H7 (cell line): ENCODE results near the gene SPATA19. TPM values are rescaled to one million over a fixed set of nuclear protein-coding genes. Genes with fewer than 3 reads are reported as not detected.

Experiments used
- DNase-seq: peaks from one replicate; pipeline ENCODE4 v3.0.0; 2012
- H3K27me3 ChIP-seq: 2 replicates; pipeline ENCODE4 v1.6.0; 2011; ENCODE audit warnings: mild to moderate bottlenecking, low read length; ENCODE audit not compliant: control insufficient read depth, insufficient read depth
- H3K36me3 ChIP-seq: replicated peaks from 2 replicates; pipeline ENCODE4 v1.5.1; 2011; ENCODE audit warnings: low read length; ENCODE audit not compliant: control insufficient read depth, insufficient read depth
- H3K4me3 ChIP-seq: 2 replicates; pipeline ENCODE4 v1.5.1; 2011; ENCODE audit warnings: low read depth, mild to moderate bottlenecking, control low read depth, low read length, moderate library complexity; ENCODE audit not compliant: insufficient read depth
- total RNA-seq: library from RNA; depleted of rRNA; stranded (reverse); fragments of >200 nt; shearing (Covaris generic); gene quantifications from 2 replicates; pipeline ENCODE4 v1.2.3, GENCODE V29; 2014

SPATA19 gene
- total RNA-seq, 1 experiment from 2014 or later = not detected

DNA sequence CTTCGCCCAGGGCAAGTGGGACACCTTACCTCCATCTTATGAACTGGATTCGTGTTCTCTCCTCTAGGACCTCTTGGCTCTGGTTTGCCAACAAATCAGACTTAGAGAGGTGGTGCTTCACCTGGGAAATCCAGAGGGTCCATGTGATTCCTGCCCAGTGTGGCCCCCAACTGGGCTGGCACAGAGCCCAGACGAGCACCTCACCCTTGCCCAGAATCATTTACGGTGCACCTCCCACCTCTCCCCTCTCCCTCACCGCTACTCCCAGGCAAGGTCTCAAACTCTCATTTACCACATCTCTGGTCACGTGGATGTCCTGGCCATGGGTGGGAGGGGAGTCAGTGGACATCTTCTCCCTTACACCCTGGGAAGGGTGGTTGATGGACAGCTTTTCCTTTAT is 1.1 kb downstream of the SPATA19 start:
- H3K36me3 ChIP-seq = no peaks in the 10 kb centered on the region
- DNase-seq = peak; percentile 4

DNA sequence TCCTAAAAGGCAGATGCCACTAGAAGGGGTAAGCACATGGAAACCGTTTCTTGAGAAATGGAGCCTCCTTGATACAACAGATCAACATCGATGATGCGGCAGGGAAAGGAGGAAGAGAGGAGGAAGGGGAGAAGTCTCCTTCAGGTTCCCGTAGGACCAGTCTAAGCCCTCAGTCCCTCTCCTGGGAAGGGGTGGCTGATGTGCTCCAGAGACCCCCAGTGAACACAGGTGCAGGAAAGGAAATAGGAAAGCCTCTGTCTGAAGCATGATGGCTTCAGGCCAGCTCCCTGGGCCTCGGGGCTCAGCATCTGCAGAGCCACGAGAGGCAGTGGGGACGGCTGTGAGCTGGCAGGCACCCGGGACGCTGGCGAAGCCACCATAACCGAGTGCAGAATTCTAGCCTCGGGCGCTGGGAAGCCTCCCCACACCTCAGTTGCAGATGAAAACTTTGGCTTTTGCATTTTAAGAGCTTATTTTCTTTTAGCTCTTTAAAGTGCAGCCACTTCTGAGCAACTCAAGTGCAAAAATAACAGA is 1.8 kb downstream of the SPATA19 start:
- Histone ChIP-seq H3K4me3 (no peak overlapping the region), H3K27me3 (no peaks in the 10 kb centered on the region), H3K36me3 (no peaks in the 10 kb centered on the region)
- DNase-seq = peak; percentile 9

More for the DNA sequence above, 1.1 kb downstream of the SPATA19 start:
- Histone ChIP-seq H3K27me3 (no peaks in the 10 kb centered on the region), H3K4me3 (no peak overlapping the region)

DNA sequence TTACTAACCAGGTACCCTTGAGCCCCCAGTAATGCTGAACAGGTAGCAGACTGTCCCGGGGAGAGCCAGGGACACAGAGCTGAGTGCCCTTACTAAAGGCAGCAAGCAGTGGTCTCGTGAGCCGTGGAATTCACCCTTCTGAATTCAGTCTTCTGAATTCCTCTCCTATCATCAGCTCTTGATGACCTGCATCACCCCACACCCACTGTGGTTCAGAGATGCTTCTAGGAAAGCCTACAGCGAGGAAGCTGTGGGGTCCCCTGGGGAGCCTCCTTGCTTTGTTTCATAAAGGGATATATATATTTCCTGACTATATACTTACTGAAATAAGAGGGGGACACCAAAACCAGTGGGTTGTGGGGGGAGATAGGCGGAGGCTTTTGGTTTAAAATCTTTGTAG is 2.6 kb downstream of the SPATA19 start:
- peak; percentile 8 for DNase-seq
- H3K4me3 ChIP-seq = no peak overlapping the region
- no peaks in the 10 kb centered on the region for H3K36me3 ChIP-seq
- H3K27me3 ChIP-seq = no peaks in the 10 kb centered on the region

DNA sequence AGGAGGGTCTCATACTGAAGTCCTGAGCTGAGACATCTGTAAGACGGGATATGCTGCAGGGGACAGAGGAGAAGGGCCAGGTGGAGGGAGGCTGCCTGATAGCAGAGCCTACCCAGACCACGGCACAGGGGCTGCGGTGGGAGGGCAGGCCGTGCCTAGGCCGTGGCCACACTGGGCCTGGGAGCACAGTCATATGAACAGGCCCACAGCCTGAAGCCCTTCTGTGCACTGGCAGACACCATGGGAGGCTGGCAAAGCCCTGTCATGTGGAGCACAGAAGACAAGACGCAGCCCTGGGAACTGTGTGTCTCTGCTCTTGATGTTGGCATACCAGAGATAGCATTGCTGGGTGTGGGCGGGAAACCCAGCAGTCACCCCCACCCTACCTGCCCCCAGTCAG is 3.3 kb downstream of the SPATA19 start:
- Histone ChIP-seq H3K36me3 (no peaks in the 10 kb centered on the region), H3K27me3 (no peaks in the 10 kb centered on the region), H3K4me3 (no peak overlapping the region)
- DNase-seq = peak; percentile 25

DNA sequence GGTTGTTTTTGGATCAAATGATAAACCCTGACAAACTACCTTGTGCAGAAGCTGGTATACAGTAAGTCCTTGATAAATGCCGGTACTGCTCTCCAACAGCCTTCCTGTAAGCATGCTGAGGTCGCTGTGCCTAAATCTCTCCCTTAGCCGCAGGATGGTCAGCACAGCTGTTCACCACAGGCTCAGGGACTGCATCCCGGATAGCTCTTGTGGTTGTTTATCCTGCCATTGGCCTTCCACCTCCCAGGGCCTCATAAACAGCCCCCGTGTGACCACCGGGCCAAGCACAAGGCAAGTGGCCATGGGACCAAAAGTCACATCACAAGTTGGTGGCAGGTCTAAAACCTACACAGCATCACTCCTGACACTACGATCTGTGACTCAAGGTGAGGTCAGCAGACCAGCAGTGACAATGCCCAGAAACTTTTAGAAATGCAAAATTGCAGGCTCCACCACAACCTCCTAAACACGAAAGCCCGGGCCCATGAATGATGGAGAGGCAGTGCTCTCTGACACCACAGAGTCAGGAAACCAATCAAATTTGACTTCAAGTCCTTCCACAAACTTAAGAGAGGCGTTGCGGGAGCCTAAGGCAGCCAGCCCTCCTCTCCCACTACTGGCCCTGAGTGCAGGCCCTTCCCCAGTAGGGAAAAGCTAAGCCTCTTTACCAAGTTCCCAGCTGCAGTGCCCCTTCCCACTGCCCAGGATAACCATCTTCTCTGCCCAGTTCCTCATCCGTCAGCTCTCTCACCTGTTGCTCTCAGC is 3.9 kb downstream of the SPATA19 start:
- peak; percentile 19 for DNase-seq
- Histone ChIP-seq H3K4me3 (no peak overlapping the region), H3K36me3 (no peaks in the 10 kb centered on the region), H3K27me3 (no peaks in the 10 kb centered on the region)

DNA sequence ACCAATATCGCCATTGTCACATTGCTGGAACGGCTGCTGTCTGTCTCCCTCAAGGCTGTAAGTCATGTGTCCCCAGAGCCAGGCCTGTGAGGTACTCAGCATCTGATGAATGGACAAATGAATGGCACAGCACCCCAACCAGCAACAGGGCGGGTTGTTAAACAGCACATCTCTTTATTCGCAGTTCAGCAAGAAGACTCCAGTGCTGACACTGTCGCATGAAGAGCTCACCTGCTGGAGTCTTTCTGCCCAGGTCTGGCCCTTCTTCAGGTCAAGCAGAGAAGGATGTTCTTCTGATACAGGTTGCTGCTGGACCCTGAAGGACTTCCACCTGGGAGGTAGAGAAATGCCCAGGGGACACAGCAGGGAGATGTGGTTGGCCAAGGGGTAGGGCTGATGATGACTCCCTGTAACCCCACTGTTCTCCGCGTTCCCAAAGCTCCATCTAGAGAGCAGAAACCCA is 4.8 kb downstream of the SPATA19 start:
- Histone ChIP-seq H3K4me3 (no peak overlapping the region), H3K27me3 (no peaks in the 10 kb centered on the region), H3K36me3 (no peaks in the 10 kb centered on the region)
- DNase-seq = peak; percentile 6

DNA sequence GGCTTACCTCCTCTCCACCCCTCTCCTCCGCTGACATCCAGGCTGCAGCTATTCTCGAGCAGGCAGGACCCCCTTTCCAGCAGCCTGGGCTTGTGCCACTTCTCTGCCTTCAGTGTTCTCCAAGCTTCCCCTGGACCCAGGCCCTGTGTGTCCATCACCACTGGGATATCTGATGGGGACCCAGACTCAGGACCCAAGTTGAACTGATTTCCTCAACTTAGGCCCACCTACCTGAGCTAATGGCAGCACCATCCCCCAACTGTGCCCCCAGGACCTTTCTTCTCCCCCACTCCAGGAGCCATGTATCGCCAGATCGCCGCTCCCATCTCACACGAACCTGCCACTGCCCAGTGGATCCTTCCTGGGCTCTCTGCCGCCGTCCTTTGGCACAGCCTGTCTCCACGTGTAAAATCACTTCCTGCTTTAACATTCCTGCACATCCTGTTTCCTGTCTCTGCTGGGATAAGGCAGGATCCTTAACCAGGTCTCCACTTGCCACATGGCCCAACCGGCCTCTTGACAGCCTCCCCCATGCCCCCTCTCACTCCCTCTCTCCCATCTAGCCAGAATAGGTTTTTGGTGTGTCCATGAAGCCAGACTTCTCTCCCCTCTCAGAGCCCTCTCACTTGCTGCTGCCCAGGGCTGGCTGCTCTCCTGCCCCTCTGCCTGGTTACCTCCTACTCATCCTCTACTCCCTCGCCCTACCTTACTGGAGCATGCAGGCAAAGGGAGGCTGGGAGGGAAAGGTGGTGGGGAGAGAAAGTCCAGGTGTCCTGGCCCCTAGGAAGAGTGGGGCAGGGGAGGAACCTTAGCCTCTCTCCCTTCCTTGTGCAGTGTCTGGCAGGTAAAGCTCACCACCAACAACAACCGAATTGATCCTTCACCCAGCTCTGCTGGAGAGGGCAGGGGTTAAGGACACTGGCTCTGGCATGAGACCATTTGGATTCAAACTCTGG is 9.4 kb downstream of the SPATA19 start:
- Histone ChIP-seq H3K27me3 (no peaks in the 10 kb centered on the region), H3K36me3 (no peaks in the 10 kb centered on the region), H3K4me3 (no peak overlapping the region)
- peak; percentile 5 for DNase-seq

DNA sequence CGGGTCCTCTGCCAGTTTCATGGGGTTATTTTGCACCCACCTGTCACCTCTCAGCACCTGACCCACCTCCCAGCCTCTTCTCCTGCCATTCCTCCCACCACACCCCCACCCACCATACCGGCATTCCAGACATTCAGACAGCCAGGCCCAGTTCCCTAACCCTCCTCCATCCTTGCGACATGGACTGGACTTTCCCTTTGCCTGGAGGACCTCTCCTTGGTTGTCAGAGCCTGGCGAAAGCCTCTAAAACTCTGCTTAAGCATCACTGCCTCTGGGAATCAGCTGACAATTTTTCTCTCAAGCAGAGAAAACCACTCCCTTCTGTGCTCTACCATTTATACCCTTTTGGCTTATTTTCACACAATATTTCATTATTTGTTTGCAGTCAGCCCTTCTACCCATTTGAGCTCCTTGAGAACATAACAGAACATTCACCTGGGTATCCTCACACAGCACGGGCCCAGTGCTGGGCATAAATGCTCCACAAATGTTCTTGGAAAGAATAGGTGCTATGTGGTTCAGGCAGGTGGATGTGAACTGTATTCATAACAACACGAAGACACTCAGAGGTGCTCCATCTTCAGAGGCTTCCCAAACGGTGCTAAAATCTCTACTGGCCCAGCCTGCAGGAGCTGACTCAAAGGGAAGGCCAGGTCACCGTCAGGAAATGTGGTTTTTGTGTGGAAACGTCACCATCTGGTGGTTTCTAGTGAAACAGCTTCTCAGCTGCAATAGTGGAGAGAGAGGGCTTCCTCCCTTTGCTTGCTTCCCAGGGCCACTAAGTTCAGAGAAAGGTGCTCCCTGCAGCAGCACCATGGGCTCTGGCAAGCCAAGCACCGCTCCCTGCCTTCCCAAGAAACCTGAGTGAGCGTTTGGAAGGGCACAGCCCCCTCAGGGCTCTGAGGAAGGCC is 10.4 kb downstream of the SPATA19 start:
- Histone ChIP-seq H3K27me3 (no peaks in the 10 kb centered on the region), H3K36me3 (no peaks in the 10 kb centered on the region)
- peak; percentile 81 for DNase-seq

DNA sequence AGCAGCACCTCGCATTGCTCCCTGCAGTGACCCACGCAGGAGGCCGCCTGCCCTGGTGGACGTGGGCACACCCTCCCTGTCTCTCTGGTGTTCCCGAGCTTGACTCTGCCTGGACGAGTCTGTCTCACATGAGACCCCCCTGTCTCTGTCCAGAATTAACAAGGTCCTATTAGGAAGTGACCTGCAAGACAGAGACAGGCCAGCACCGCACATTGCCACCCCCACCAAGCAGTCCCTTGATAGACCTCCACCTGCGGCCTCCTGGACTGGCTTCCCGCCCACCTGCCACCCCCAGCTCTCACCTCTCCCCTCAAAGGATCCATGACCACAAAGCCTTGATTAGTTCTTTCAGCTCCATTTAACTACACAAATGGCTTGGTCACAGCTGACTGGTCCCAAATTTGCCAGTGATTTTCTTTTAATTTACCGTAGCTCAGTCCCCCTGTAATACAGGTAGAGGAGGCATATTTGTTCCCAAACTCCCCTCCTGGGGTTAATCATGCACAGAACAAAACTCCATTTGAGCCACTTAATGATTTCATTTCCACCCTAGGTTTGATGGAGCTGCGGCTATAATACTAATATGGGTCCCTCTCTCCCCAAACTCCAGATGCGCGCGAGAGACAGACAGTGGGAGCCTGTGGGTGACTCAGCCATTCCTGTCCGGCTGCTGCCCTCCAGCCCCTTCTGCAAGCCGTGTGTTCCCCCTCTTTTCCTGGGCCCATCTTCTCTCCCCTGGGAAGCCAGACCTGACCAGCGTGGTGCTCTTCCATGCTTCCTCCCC is 11.2 kb downstream of the SPATA19 start:
- DNase-seq = no peak
- Histone ChIP-seq H3K36me3 (no peaks in the 10 kb centered on the region), H3K27me3 (no peaks in the 10 kb centered on the region), H3K4me3 (no peak overlapping the region)

More for the DNA sequence above, 10.4 kb downstream of the SPATA19 start:
- H3K4me3 ChIP-seq = no peak overlapping the region

DNA sequence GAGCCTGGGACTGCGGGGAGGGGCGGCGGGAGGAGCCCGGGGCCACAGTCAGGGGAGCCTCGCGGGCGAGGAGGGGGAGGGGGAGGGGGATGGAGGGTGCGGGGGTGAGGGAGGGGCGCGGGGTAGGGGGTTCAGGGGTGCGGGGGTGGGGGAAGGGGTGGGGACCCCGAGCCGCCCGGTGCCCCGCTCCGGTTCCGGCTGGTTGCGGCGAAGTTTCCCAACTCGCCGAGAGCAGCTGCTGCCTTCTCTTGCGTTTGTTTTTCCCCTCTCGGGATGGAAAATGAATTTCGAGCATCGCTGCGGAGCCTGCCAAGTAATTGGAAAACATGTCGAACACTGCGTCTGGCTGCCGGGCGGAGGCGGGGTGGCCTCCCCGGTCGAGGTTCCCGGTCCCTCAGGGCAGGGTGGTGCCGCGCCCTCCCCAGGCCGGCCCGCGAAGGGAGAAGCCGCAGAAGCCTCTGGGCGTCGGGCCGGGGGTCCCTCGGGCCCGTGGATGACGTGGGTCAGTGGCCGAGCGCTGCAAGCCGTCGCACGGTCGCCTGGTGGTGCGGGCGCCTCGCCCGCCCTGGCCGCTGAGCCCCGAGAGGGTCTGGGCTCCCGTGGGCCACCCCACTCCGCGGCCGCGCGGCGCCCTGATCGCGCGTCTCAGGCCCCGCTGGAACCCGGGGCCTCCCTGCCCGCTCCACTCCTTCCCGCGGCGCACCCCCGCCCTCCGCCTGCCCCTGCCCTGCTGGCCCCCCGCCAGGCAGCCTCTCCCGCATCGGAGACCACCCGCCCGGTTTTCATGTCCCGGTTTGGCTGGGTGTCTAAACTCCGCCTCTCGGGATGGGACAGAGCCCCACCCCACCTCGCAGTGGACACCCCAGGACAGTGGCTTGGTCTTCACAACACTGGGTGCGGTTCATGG is 12.1 kb downstream of the SPATA19 start:
- H3K36me3 ChIP-seq = no peaks in the 10 kb centered on the region
- peak; percentile 75 for DNase-seq
- no peaks in the 10 kb centered on the region for H3K27me3 ChIP-seq
- H3K4me3 ChIP-seq = no peak overlapping the region

DNA sequence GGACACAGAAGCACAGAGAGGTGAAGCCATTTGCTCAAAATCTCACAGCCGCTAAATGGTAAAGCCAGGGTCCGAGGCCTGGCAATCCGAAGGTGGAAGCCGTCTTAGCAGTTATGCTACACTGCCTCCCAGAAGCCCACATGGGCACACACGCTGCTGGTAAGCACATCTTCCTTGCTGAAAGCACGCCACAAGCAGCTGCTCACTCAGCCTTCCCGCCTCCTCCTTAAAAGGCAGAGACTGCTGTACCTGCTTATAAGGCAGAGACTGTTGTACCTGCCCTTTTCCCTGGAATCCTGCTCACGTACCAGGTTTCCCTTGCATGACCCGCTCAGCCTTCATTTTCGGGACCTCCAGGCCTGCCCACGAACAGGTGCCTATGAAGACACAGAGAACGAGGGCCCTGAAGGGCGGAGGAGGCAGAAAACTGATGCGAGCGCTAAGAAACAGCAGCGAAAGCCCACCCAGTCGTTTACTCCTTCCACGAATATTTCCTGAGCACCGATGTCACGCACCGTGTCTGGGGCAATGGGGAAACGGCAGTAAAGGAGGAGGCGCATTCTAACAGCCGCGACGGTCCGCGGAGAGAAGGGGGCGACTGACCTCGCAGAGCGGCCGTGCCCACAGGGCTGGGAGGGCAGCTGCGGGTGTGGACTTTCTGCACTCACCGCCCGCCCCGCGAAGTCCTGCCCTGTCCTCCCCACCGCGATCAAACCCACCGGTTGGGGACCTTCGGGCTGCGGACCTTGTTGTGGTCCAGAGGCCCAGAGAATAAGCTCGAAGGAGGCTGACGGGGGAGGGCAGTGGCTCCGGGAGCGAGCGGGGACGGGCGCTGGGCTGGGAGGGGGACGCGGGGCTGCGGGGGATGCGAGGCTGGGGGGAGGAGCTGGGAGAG is 13.0 kb downstream of the SPATA19 start:
- no peak overlapping the region for H3K4me3 ChIP-seq
- no peak for DNase-seq
- H3K36me3 ChIP-seq = no peaks in the 10 kb centered on the region
- no peaks in the 10 kb centered on the region for H3K27me3 ChIP-seq
